GM23338 (cell line): ENCODE measurements around the gene UGDH. TPM values are rescaled to one million over a fixed set of nuclear protein-coding genes. Genes with fewer than 3 reads are reported as not detected.

ENCODE experiments used
- ATAC-seq: fragments of 200-7000 bp; cut with Tn5 transposase; 3 replicates; pipeline ENCODE4 v1.9.1; 2020
- DNase-seq: peaks from one replicate; pipeline ENCODE4 v3.0.0-alpha.2; 2015; ENCODE audit warnings: low spot score
- H2AFZ ChIP-seq: fragments of 200-600 bp; sonication (generic); 2 replicates; pipeline ENCODE4 v1.8.0; 2016; ENCODE audit warnings: antibody characterized with exemption, mild to moderate bottlenecking, moderate library complexity
- H3F3A ChIP-seq: fragments of 200-600 bp; sonication (generic); replicated peaks from 2 replicates; pipeline ENCODE4 v1.8.0; 2017; ENCODE audit warnings: antibody characterized with exemption, mixed run types, low read depth
- H3K27ac ChIP-seq: fragments of 200-600 bp; sonication (generic); 2 replicates; pipeline ENCODE4 v1.6.1; 2016; ENCODE audit warnings: low read depth
- H3K27me3 ChIP-seq: fragments of 200-600 bp; sonication (generic); 2 replicates; pipeline ENCODE4 v1.8.0; 2016; ENCODE audit warnings: mild to moderate bottlenecking, mixed run types, moderate library complexity; ENCODE audit not compliant: insufficient read depth
- H3K36me3 ChIP-seq: fragments of 200-600 bp; sonication (generic); 2 replicates; pipeline ENCODE4 v1.8.0; 2016; ENCODE audit warnings: mild to moderate bottlenecking; ENCODE audit not compliant: insufficient read depth
- H3K4me1 ChIP-seq: fragments of 200-600 bp; sonication (generic); 2 replicates; pipeline ENCODE4 v1.8.0; 2016; ENCODE audit warnings: mild to moderate bottlenecking, moderate library complexity; ENCODE audit not compliant: insufficient read depth
- H3K4me2 ChIP-seq: fragments of 200-600 bp; sonication (generic); 2 replicates; pipeline ENCODE4 v1.7.1; 2017; ENCODE audit warnings: mixed run types
- H3K4me3 ChIP-seq: fragments of 200-600 bp; sonication (generic); 2 replicates; pipeline ENCODE4 v1.6.1; 2016; ENCODE audit warnings: mixed run types
- H3K79me2 ChIP-seq: fragments of 200-600 bp; sonication (generic); replicated peaks from 2 replicates; pipeline ENCODE4 v1.8.0; 2017; ENCODE audit warnings: mild to moderate bottlenecking; ENCODE audit not compliant: insufficient read depth
- H3K9me2 ChIP-seq: fragments of 200-600 bp; sonication (generic); 2 replicates; pipeline ENCODE4 v1.8.0; 2017; ENCODE audit not compliant: insufficient read depth
- H4K20me1 ChIP-seq: fragments of 200-600 bp; sonication (generic); replicated peaks from 2 replicates; pipeline ENCODE4 v1.8.0; 2017; ENCODE audit warnings: mild to moderate bottlenecking; ENCODE audit not compliant: insufficient read depth
- H3K27ac Mint-ChIP-seq: 2 replicates; pipeline ENCODE4 v1.8.0; 2020; ENCODE audit warnings: inconsistent platforms, mild to moderate bottlenecking, moderate library complexity, mixed read lengths
- H3K27me3 Mint-ChIP-seq: 3 replicates; pipeline ENCODE4 v1.8.0; 2022; ENCODE audit warnings: low read depth, mild to moderate bottlenecking, moderate library complexity, mixed read lengths, inconsistent platforms; ENCODE audit not compliant: insufficient read depth, poor library complexity
- H3K36me3 Mint-ChIP-seq: 3 replicates; pipeline ENCODE4 v1.8.0; 2021; ENCODE audit warnings: low read depth, mild to moderate bottlenecking, inconsistent platforms, moderate library complexity, mixed read lengths
- H3K4me1 Mint-ChIP-seq: 3 replicates; pipeline ENCODE4 v1.8.0; 2020; ENCODE audit warnings: mild to moderate bottlenecking, inconsistent platforms, mixed read lengths
- H3K4me3 Mint-ChIP-seq: 3 replicates; pipeline ENCODE4 v1.8.0; 2021; ENCODE audit warnings: moderate library complexity, mild to moderate bottlenecking, inconsistent platforms, mixed read lengths
- H3K9me3 Mint-ChIP-seq: 3 replicates; pipeline ENCODE4 v1.8.0; 2020; ENCODE audit warnings: moderate library complexity, mild to moderate bottlenecking, inconsistent platforms, mixed read lengths
- CREB1 ChIP-seq: fragments of 250-450 bp; sonication (Bioruptor Pico); IDR thresholded peaks from 2 replicates; pipeline ENCODE4 v1.5.0; 2020; ENCODE audit warnings: low read depth, mild to moderate bottlenecking, moderate library complexity
- CTCF ChIP-seq, 2 experiments: fragments of 200-600 bp in 1 of 2; sonication (generic) in 1 of 2; conservative IDR thresholded peaks; 2 replicates each; pipeline versions ENCODE4 v1.5.1 to v1.6.1; 2016 to 2017; ENCODE audit warnings: antibody characterized with exemption in 2 of 2, low read depth in 2 of 2, mild to moderate bottlenecking in 2 of 2, moderate library complexity in 1 of 2
- EZH2 ChIP-seq: fragments of 200-600 bp; sonication (generic); IDR thresholded peaks from one replicate; pipeline ENCODE4 v1.8.0; 2017; ENCODE audit warnings: antibody characterized with exemption, mild to moderate bottlenecking, low read depth; ENCODE audit not compliant: unreplicated experiment
- EZH2phosphoT487 ChIP-seq: fragments of 200-600 bp; sonication (generic); IDR thresholded peaks from one replicate; pipeline ENCODE4 v1.8.1; 2018; ENCODE audit warnings: antibody characterized with exemption; ENCODE audit not compliant: unreplicated experiment
- JUNB ChIP-seq: IDR thresholded peaks from one replicate; pipeline ENCODE4 v1.6.1; 2016; ENCODE audit warnings: antibody characterized with exemption; ENCODE audit not compliant: unreplicated experiment
- NANOG ChIP-seq: IDR thresholded peaks from 2 replicates; pipeline ENCODE4 v1.6.1; 2016; ENCODE audit warnings: antibody characterized with exemption, borderline replicate concordance
- POLR2AphosphoS5 ChIP-seq: IDR thresholded peaks from 2 replicates; pipeline ENCODE4 v1.6.1; 2016; ENCODE audit warnings: antibody characterized with exemption, low read depth
- REST ChIP-seq: IDR thresholded peaks from one replicate; pipeline ENCODE4 v1.6.1; 2018; ENCODE audit warnings: antibody characterized with exemption; ENCODE audit not compliant: unreplicated experiment
- STAT1 ChIP-seq: IDR thresholded peaks from one replicate; pipeline ENCODE4 v1.6.1; 2016; ENCODE audit warnings: antibody characterized with exemption; ENCODE audit not compliant: unreplicated experiment
- ZNF114 ChIP-seq: fragments of 250-450 bp; sonication (Bioruptor Pico); IDR thresholded peaks from 2 replicates; pipeline ENCODE4 v1.5.0; 2020; ENCODE audit warnings: mild to moderate bottlenecking, moderate library complexity
- ZNF331 ChIP-seq: fragments of 250-450 bp; sonication (Bioruptor Pico); IDR thresholded peaks from 2 replicates; pipeline ENCODE4 v1.5.0; 2020; ENCODE audit warnings: low read depth, mild to moderate bottlenecking, moderate library complexity
- ZNF462 ChIP-seq: fragments of 250-450 bp; sonication (Bioruptor Pico); IDR thresholded peaks from 2 replicates; pipeline ENCODE4 v1.5.0; 2020; ENCODE audit warnings: mild to moderate bottlenecking, moderate library complexity
- polyA plus RNA-seq: library from polyadenylated mRNA; unstranded; fragments of >200 nt; fragmentation: Nextera tagmentation; extraction: Ambion mirVana; gene quantifications from 2 replicates; pipeline ENCODE4 v1.2.1, GENCODE V29; 2016
- total RNA-seq: library from RNA; depleted of rRNA; stranded (reverse); fragments of >200 nt; shearing (Covaris generic); gene quantifications from 2 replicates; pipeline ENCODE4 v1.2.3, GENCODE V29; 2014
- TF ChIP-seq, protein P1 (sequence below): IDR thresholded peaks from 2 replicates; pipeline ENCODE4 v1.6.1; 2016; ENCODE audit warnings: antibody characterized with exemption

The UGDH gene
- total and polyA plus RNA-seq, 2 experiments from 2014 or later: 48.9 to 81.3 TPM

GRCh38 chr4:39524161-39524957, 2.9 kb downstream of the UGDH start:
- peaks cover 9% of the 10 kb centered on the region; the same call in 1 of the 2 replicates for H3K36me3 ChIP-seq
- H3K9me3 Mint-ChIP-seq: peaks cover 2% of the 10 kb centered on the region; the same call in 1 of the 3 replicates
- H3K4me3 ChIP-seq: no peak overlapping the region
- no peaks in the 10 kb centered on the region for H3K27me3 ChIP-seq
- peaks cover 7% of the 10 kb centered on the region; the same call in 1 of the 2 replicates for H3K4me1 ChIP-seq
- no peak overlapping the region for H2AFZ ChIP-seq
- DNase-seq (no peak), ATAC-seq (no peak)
- peaks cover 9% of the 10 kb centered on the region; the same call in 2 of the 3 replicates for H3K4me1 Mint-ChIP-seq
- TF ChIP-seq ZNF462 (CRISPR knock-in tag): no peak
- TF ChIP-seq CREB1: no peak
- TF ChIP-seq POLR2AphosphoS5: no peak
- no peak for TF ChIP-seq EZH2
- TF ChIP-seq EZH2phosphoT487: no peak
- no peak for TF ChIP-seq ZNF331 (CRISPR knock-in tag)
- TF ChIP-seq CTCF (conservative IDR thresholded peaks at IDR 0.05; ENCODE audit: low read depth in 2 of 2): no peak
- no peak for TF ChIP-seq ZNF114 (CRISPR knock-in tag)
- no peak for TF ChIP-seq REST
- no peak for TF ChIP-seq JUNB
- no peak for TF ChIP-seq STAT1
- TF ChIP-seq, protein P1, sequence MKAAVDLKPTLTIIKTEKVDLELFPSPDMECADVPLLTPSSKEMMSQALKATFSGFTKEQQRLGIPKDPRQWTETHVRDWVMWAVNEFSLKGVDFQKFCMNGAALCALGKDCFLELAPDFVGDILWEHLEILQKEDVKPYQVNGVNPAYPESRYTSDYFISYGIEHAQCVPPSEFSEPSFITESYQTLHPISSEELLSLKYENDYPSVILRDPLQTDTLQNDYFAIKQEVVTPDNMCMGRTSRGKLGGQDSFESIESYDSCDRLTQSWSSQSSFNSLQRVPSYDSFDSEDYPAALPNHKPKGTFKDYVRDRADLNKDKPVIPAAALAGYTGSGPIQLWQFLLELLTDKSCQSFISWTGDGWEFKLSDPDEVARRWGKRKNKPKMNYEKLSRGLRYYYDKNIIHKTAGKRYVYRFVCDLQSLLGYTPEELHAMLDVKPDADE: no peak
- no peak for TF ChIP-seq NANOG
- no peak overlapping the region for H3K27ac ChIP-seq
- peaks cover 84% of the 10 kb centered on the region for H3K79me2 ChIP-seq
- H3K9me2 ChIP-seq: no peaks in the 10 kb centered on the region
- H3K27me3 Mint-ChIP-seq: peaks cover 8% of the 10 kb centered on the region
- H3K36me3 Mint-ChIP-seq: peaks cover 29% of the 10 kb centered on the region
- peaks cover 10% of the 10 kb centered on the region for H3F3A ChIP-seq
- H3K27ac Mint-ChIP-seq: no peak overlapping the region
- H4K20me1 ChIP-seq: peaks cover 29% of the 10 kb centered on the region
- H3K4me2 ChIP-seq: no peak overlapping the region
- H3K4me3 Mint-ChIP-seq: no peak overlapping the region
